Stimulated activated CD4-positive, alpha-beta T cell treated with anti-CD3 and anti-CD28 coated beads, Interleukin-1b, Interleukin-23, amount 100 ng/mL, for 24 hours (primary cell): Measurements from ENCODE around the gene USP5.
A peak's percentile ranks its signal among the peaks of the same experiment; 100 is the strongest.

Experiments used
- DNase-seq, 4 experiments: peaks; one replicate each; pipeline ENCODE4 v3.0.0-alpha.2; 2020; ENCODE audit warnings: low read depth in 4 of 4, low spot score in 1 of 4

The USP5 gene

DNA sequence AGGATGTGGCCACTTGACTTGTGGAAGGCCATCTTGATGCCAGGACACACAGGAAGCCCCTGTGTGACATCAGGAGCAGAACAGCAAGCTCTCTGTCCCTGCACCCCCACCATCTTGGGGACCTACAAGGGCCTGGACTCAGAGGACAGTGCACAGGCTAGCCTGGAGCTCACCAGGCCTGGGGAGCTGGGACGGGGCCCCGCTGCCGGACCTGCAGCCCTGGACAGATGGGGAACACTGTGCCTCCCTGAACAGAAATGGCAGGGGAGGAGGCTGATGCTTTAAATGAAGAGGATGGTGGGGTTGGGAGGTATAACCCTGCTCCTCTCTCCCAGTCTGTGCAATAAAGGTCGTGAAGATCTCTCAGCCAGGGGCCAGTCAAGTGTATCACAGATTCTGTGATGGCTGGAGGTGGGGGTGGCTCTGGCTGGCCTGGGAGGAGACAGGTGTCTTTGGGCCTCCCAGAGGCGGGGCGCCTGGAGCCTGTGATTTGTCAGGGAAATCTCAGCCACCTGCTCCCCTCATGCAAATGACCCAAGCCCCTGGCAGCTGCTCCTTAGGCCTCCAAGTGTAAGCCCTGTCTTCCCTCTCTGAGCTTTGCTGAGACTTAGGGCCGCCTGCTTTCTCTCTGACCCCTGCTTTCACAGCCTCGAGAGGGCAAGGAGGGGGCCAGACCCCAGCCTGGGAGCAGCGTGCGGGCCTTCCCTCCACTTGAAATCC lies 12.3 kb upstream of the USP5 start:
- no peak for DNase-seq

DNA sequence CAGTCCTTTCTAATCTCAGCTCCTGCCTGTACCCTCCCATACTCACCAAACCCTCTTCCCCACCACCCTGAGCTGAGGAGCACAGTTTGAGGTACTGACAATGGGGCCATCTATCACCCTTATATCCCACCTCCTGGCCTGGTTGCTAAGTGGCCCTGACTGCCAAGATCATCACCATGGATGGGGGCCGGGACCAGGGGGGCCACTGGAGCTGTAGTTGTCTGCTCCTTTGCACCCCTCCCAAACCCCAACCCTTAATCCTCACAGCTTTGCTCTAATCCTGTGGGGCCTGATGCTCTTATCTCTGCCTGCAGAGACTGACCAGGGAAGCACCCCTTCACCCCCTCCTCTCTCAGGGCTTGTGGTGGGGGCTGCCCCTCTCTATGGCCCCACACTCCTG lies 11.6 kb upstream of the USP5 start:
- DNase-seq: no peak

GRCh38 chr12:6840761-6841515 lies 11.0 kb upstream of the USP5 start, which contains the start of gene GNB3:
TSS of gene GNB3 (plus strand) at chr12:6840925. CDS start at chr12:6841288, 363 bp downstream.
- no peak for DNase-seq

GRCh38 chr12:6842075-6842474 lies 9.9 kb upstream of the USP5 start:
- DNase-seq: no peak

- no peak for DNase-seq
These were observed 8.6 kb upstream of the USP5 start for GRCh38 chr12:6843118-6843902.

GRCh38 chr12:6845395-6845794 lies 6.6 kb upstream of the USP5 start:
- DNase-seq: no peak

DNA sequence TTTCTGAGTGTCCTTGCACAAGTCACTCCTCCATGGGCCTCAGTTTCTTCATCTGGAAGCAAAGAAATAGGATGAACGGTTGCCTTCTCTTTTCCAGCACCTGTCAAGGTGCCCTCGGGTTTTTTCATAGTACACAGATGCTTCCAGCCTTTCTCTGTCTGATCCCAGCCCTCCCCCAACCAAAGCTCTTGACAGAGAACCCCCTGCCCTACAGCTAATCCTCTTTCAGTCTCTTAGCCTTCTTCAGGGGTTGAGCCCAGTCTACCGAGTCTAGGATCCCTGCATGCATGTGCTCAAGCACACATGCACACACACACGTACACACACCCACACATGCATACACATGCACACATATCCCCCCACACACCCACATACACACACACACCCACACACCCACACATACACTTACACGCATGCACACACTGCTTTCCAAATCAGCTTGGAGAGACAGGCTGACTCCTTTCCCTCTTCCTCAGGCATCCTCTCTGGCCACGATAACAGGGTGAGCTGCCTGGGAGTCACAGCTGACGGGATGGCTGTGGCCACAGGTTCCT lies 5.6 kb upstream of the USP5 start:
- DNase-seq: no peak

DNA sequence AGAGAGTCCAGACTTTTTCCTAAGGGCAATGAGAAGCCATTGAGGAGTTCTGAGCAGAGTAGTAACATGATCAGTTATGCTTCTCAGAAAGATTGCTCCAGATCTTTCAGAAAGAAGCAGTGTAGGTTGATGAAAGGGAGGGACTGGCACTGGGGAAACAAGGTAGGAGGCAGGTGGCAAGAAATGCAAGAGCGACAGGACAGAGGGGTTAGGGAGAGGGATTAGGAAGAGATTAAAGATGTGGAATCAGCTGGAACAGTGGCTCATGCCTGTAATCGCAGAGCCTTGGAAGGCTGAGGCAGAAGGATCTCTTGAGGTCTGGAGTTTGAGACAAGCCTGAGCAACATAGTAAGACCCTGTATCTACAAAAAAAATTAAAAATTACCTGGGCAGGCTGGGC lies 4.3 kb upstream of the USP5 start:
- DNase-seq: no peak

- DNase-seq: no peak
These were observed 2.5 kb upstream of the USP5 start for GRCh38 chr12:6849427-6849826.

DNA sequence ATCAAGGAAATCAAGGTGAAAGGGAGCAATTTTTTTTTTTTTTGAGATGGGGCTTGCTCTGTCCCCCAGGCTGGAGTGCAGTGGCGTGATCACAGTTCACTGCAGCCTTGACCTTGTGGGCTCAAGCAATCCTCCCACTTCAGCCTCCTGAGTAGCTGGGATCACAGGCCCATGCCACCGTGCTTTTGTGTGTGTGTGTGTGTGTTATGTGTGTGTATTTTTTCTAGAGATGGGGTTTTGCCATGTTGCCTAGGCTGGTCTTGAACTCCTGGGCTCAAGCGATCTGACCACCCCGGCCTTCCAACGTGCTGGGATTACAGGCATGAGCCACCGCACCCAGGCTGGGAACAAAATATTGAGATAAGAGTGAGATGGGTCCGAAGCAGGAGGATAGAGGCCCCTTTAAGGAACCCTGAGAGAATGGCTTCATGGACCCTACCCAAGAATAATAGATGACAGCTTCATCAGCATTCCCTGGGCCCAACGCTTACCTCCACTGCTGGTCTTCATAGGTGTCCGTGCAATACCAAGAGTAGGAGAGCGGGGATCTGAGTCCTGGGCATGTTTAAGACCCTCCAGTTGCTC lies 1.9 kb upstream of the USP5 start:
- no peak for DNase-seq

DNA sequence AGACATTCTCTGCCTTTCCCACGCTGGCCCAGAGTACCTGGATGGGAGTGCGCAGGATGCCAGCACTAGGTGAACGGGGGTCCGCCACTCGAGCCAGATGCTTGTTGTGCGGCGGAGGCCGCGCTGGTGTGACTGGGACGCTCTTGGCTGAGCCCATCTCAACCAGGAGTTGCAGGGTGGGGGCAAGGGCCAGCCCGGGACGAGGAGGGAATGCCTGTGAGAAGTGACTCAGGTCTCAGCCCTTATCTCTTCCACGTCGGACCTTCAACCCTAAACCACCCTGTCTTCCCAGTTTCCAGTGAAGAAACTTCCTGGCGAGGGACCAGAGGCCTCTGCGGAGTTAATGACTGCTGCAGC lies 1.2 kb upstream of the USP5 start:
- DNase-seq: no peak

GRCh38 chr12:6851153-6851920 lies 613 bp upstream of the USP5 start, which contains the start of gene CDCA3:
TSS of gene CDCA3 (minus strand) at chr12:6851286. CDS start at chr12:6850952, 334 bp downstream.
- DNase-seq: peak; percentile 84 to 95 (median 87)

DNA sequence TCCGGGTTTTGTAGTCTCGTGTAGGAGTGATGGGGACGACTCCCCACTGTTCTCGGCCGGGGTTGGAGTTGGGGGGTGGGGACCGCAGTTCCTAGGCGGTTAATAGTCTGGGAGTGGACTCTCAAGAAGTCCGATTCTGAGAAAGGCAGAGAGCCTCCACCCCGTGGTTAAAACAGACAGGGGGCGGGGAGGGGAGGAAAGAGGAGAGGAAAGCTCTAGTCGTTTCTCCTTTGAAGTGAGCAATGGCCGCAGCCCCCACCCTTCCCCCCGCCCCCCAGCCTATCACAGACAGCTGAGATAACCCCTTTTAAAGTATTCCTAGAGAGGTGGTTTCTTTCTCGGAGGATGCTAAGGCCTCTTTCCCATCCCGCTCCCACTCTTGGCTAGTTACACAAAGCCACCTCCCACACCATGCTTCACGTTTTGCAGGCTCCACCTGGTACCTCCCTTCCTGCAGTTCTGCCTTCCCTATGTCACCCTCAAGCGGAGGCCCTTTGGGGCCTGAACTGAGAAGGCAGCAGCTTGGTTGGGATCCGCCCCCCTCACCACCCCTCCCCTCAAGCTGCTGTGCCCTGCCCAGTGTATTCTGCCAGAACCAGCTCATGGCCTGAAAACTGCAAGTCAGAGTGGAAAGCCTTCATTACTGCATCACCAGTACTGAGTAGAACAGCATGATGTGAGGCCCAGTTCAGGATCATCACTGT lies 853 bp downstream of the USP5 start:
- peak in 2 of 4 experiments; percentile 66 to 77 for DNase-seq

- no peak for DNase-seq
These were observed 1.7 kb downstream of the USP5 start for GRCh38 chr12:6853626-6854025.

- no peak for DNase-seq
These were observed 2.1 kb downstream of the USP5 start for GRCh38 chr12:6854036-6854435.

DNA sequence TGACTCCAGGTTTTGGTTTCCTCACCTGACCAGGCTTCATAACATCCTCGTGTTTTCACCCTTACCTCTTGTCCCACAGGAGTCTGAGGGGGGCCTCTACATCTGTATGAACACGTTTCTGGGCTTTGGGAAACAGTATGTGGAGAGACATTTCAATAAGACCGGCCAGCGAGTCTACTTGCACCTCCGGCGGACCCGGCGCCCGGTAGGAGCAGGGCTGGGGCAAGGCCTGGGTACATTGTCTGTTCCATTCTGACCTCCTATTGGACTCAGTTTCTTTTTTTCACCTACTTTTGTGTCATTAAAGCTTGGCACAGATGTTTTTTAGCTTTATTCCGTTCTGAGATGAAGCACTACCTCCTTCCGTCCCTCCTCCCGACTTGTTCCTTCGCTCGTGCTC lies 3.4 kb downstream of the USP5 start:
- DNase-seq: no peak

GRCh38 chr12:6858799-6859198 lies 6.8 kb downstream of the USP5 start:
- DNase-seq: no peak

- no peak for DNase-seq
These were observed 8.2 kb downstream of the USP5 start for GRCh38 chr12:6860116-6860515.

DNA sequence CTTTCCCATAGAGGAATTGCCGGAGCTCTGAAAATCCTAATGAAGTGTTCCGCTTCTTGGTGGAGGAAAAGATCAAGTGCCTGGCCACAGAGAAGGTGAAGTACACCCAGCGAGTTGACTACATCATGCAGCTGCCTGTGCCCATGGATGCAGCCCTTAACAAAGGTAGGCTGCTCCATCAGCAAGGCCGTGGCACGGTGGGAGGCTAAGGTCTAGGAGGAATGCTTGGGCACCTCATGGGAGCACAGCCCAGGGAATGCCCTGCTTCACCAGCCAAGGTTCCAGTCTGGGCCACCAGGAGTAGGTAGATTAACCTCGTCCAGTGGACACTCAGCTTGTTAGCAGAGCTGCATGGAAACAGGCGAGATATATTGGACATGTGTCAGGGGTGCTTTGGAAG lies 9.0 kb downstream of the USP5 start:
- DNase-seq: no peak

GRCh38 chr12:6861391-6861790 lies 9.4 kb downstream of the USP5 start:
- DNase-seq: no peak
